GM12878 (cell line): ENCODE results near the gene BCAP29. TPM values are rescaled to one million over a fixed set of nuclear protein-coding genes. Genes with fewer than 3 reads are reported as not detected.

Experiments used
- ATAC-seq: fragments of 200-7000 bp; cut with Tn5 transposase; 3 replicates; pipeline ENCODE4 v1.9.1; 2020; ENCODE audit warnings: mild to moderate bottlenecking, moderate library complexity
- BruUV-seq: library from RNA; stranded (reverse); fragments of 400-500 nt; replicated peaks from 2 replicates; lab custom pipeline; 2021; lab: Mats Ljungman, UMichigan
- CTCF ChIA-PET: fragments of 300-600 bp; sonication (Branson Sonifier 250); formaldehyde crosslinking; extraction: SDS; loops from one replicate; lab custom pipeline; 2021; ENCODE audit warnings: inconsistent platforms; lab: Yijun Ruan, JAX
- POLR2A ChIA-PET: fragments of 350-600 bp; formaldehyde crosslinking; extraction: SDS; loops from one replicate; lab custom pipeline; 2021; ENCODE audit warnings: inconsistent platforms; lab: Charles Lee
- RAD21 ChIA-PET: fragments of 300-600 bp; sonication (Branson Sonifier 250); formaldehyde crosslinking; loops from one replicate; lab custom pipeline; 2023; ENCODE audit warnings: antibody characterized with exemption; ENCODE audit not compliant: unreplicated experiment; lab: Charles Lee
- SMC1A ChIA-PET: fragments of 300-600 bp; sonication (Branson Sonifier 250); formaldehyde crosslinking; loops from one replicate; lab custom pipeline; 2023; ENCODE audit not compliant: unreplicated experiment, uncharacterized antibody; lab: Charles Lee
- DNase-seq: peaks from one replicate; pipeline ENCODE4 v3.0.0-alpha.2; 2011; ENCODE audit warnings: low read depth, low spot score
- FAIRE-seq: peaks from 3 replicates; lab custom pipeline; 2011; peaks lifted over from hg19 to GRCh38; lab: Jason Lieb, UNC
- H2AFZ ChIP-seq: 2 replicates; pipeline ENCODE4 v1.6.0; 2011; ENCODE audit warnings: low read depth, low read length, control low read depth; ENCODE audit not compliant: control insufficient read depth
- H3K27ac ChIP-seq: 2 replicates; pipeline ENCODE4 v1.5.1; 2011; ENCODE audit warnings: control low read depth; ENCODE audit not compliant: control insufficient read depth, insufficient read depth
- H3K27me3 ChIP-seq, 2 experiments: replicated peaks in 1 of 2; 2 replicates each; pipeline versions ENCODE4 v1.6.0 to v1.6.1; 2011; ENCODE audit warnings: low read length in 1 of 2; ENCODE audit not compliant: control insufficient read depth in 2 of 2, insufficient read depth in 2 of 2
- H3K36me3 ChIP-seq, 2 experiments: 2 replicates each; pipeline ENCODE4 v1.5.1; 2011; ENCODE audit warnings: low read length in 1 of 2; ENCODE audit not compliant: control insufficient read depth in 2 of 2, insufficient read depth in 2 of 2
- H3K4me1 ChIP-seq: 2 replicates; pipeline ENCODE4 v1.6.1; 2011; ENCODE audit warnings: mild to moderate bottlenecking, low read length, moderate library complexity, mixed read lengths; ENCODE audit not compliant: control insufficient read depth, insufficient read depth
- H3K4me2 ChIP-seq: 2 replicates; pipeline ENCODE4 v1.6.0; 2011; ENCODE audit warnings: control low read depth; ENCODE audit not compliant: control insufficient read depth, insufficient read depth
- H3K4me3 ChIP-seq: fragments of 200-600 bp; sonication (generic); 2 replicates; pipeline ENCODE4 v1.5.1; 2016
- H3K79me2 ChIP-seq: 2 replicates; pipeline ENCODE4 v1.6.0; 2011; ENCODE audit warnings: low read length; ENCODE audit not compliant: control insufficient read depth, insufficient read depth
- H3K9ac ChIP-seq: 2 replicates; pipeline ENCODE4 v1.8.0; 2011; ENCODE audit warnings: low read length, control low read depth, mixed read lengths; ENCODE audit not compliant: control insufficient read depth, insufficient read depth
- H3K9me3 ChIP-seq: replicated peaks from 3 replicates; pipeline ENCODE4 v1.5.1; 2011; ENCODE audit warnings: mild to moderate bottlenecking, low read length; ENCODE audit not compliant: control insufficient read depth, insufficient read depth
- H4K20me1 ChIP-seq: 2 replicates; pipeline ENCODE4 v1.6.0; 2011; ENCODE audit not compliant: control insufficient read depth, insufficient read depth
- ATF2 ChIP-seq: IDR thresholded peaks from 2 replicates; pipeline ENCODE4 v1.6.1; 2012; ENCODE audit warnings: low read length, inconsistent platforms
- BRCA1 ChIP-seq: IDR thresholded peaks from 2 replicates; pipeline ENCODE4 v1.6.1; 2011; ENCODE audit warnings: low read depth, low read length, improper control_type of control experiment
- CHD4 ChIP-seq: fragments of 200-600 bp; sonication (generic); IDR thresholded peaks from 2 replicates; pipeline ENCODE4 v1.6.1; 2016; ENCODE audit warnings: mild to moderate bottlenecking
- E4F1 ChIP-seq: fragments of 450-650 bp; IDR thresholded peaks from 2 replicates; pipeline ENCODE4 v1.6.1; 2018; ENCODE audit warnings: borderline replicate concordance, mild to moderate bottlenecking; ENCODE audit not compliant: partially characterized antibody
- GABPA ChIP-seq: IDR thresholded peaks from 2 replicates; pipeline ENCODE4 v1.6.1; 2014; ENCODE audit warnings: antibody characterized with exemption, low read depth, mild to moderate bottlenecking, inconsistent platforms
- LARP7 ChIP-seq: fragments of 450-650 bp; IDR thresholded peaks from 2 replicates; pipeline ENCODE4 v1.6.1; 2017; ENCODE audit warnings: mild to moderate bottlenecking
- MXI1 ChIP-seq: fragments of 150-350 bp; IDR thresholded peaks from 2 replicates; pipeline ENCODE4 v1.6.1; 2011; ENCODE audit warnings: low read depth, mild to moderate bottlenecking, inconsistent platforms, low read length, improper control_type of control experiment
- POU2F2 ChIP-seq: IDR thresholded peaks from 3 replicates; pipeline ENCODE4 v1.6.1; 2011; ENCODE audit warnings: low read depth, mild to moderate bottlenecking, low read length, borderline replicate concordance
- RFX5 ChIP-seq: IDR thresholded peaks from 2 replicates; pipeline ENCODE4 v1.6.1; 2011; ENCODE audit warnings: low read depth, low read length, improper control_type of control experiment
- RUNX3 ChIP-seq: IDR thresholded peaks from 2 replicates; pipeline ENCODE4 v1.6.1; 2012; ENCODE audit warnings: low read length, inconsistent platforms
- SKIL ChIP-seq: fragments of 450-650 bp; IDR thresholded peaks from 2 replicates; pipeline ENCODE4 v1.6.1; 2017; ENCODE audit warnings: mild to moderate bottlenecking, low read depth, inconsistent platforms; ENCODE audit not compliant: poor library complexity, severe bottlenecking
- SMARCA5 ChIP-seq: fragments of 450-650 bp; IDR thresholded peaks from 2 replicates; pipeline ENCODE4 v1.6.1; 2017; ENCODE audit warnings: mild to moderate bottlenecking
- TCF12 ChIP-seq: IDR thresholded peaks from 2 replicates; pipeline ENCODE4 v1.6.1; 2011; ENCODE audit warnings: low read depth, mild to moderate bottlenecking, low read length
- WRNIP1 ChIP-seq: IDR thresholded peaks from 2 replicates; pipeline ENCODE4 v1.6.1; 2011; ENCODE audit warnings: low read depth, low read length, improper control_type of control experiment, borderline replicate concordance
- YBX1 ChIP-seq: fragments of 450-650 bp; IDR thresholded peaks from 2 replicates; pipeline ENCODE4 v1.6.1; 2016; ENCODE audit warnings: antibody characterized with exemption
- ZNF24 ChIP-seq: fragments of 450-650 bp; IDR thresholded peaks from 2 replicates; pipeline ENCODE4 v1.6.1; 2017; ENCODE audit warnings: antibody characterized with exemption, mild to moderate bottlenecking
- ZNF592 ChIP-seq: fragments of 450-650 bp; IDR thresholded peaks from 2 replicates; pipeline ENCODE4 v1.6.1; 2017; ENCODE audit warnings: mild to moderate bottlenecking, moderate library complexity
- WGBS: methylation state at CpG from one replicate; pipeline ENCODE4 v1.1.6; 2016; ENCODE audit warnings: low lambda C conversion rate; ENCODE audit not compliant: insufficient replicate concordance, insufficient coverage; ENCODE audit errors: missing lambda C conversion rate; 5-methylcytosine and 5-hydroxymethylcytosine counted together
- in situ Hi-C: fragments of 300-500 bp; cut with MboI; formaldehyde crosslinking; loops from 9 replicates; pipeline ENCODE4 v1.14.3; 2018; ENCODE audit warnings: mixed read lengths
- intact Hi-C: fragments of 100-400 bp; cut with micrococcal nuclease; formaldehyde crosslinking; loops from one replicate; pipeline ENCODE4 v1.14.2; 2022; ENCODE audit not compliant: unreplicated experiment
- polyA plus RNA-seq, 11 experiments: library from polyadenylated mRNA; depleted of rRNA in 4 of 11; unstranded in 6 of 11; stranded (reverse) in 5 of 11; fragments of >200 nt; fragmentation: Nextera tagmentation in 4 of 11; fragmentation: Illumina TruSeq in 1 of 11; extraction: Ambion mirVana in 4 of 11; extraction: Trizol in 1 of 11; gene quantifications; 1 replicate in 1 of 11; 2 replicates in 10 of 11; pipeline versions ENCODE4 v1.2.1 to v1.2.3, GENCODE V29; 2011 to 2016; ENCODE audit warnings: inconsistent platforms in 2 of 11, missing spikeins in 2 of 11, low read depth in 1 of 11
- total RNA-seq, 4 experiments: library from RNA; depleted of rRNA in 3 of 4; stranded (reverse); fragments of >200 nt in 3 of 4; fragmentation: Illumina TruSeq in 1 of 4; extraction: Trizol in 1 of 4; gene quantifications; 2 replicates each; pipeline versions ENCODE4 v1.2.1 to v1.2.3, GENCODE V29; 2013 to 2021

BCAP29 gene
- total and polyA plus RNA-seq, 10 of the 15 experiments (the other 5 are each of a cell fraction or from before 2014, with no cell fraction given) = 26.5 to 58.5 (median 34.8) TPM

- no peaks in the 10 kb centered on the region for H3K36me3 ChIP-seq
- FAIRE-seq = no peak
- H3K9me3 ChIP-seq = no peaks in the 10 kb centered on the region
- no peak overlapping the region for H3K4me2 ChIP-seq
- H3K9ac ChIP-seq = no peak overlapping the region
- ChIA-PET RAD21 (no interaction called here), SMC1A (no interaction called here), CTCF (no interaction called here), POLR2A (no interaction called here)
- ATAC-seq = no peak
- peaks cover 0 to 6% of the 10 kb centered on the region in 2 experiments; a peak in 3 of 4 replicates for H3K27me3 ChIP-seq
- H2AFZ ChIP-seq = no peak overlapping the region
- BruUV-seq = no TSS peak
- peaks cover 6% of the 10 kb centered on the region; the same call in 1 of the 2 replicates for H3K4me1 ChIP-seq
- in situ Hi-C loops (no loop called here), intact Hi-C loops (no loop called here)
- no peak for DNase-seq
- H4K20me1 ChIP-seq = no peaks in the 10 kb centered on the region
- H3K27ac ChIP-seq = no peak overlapping the region
- no peak overlapping the region for H3K4me3 ChIP-seq
- H3K79me2 ChIP-seq = no peaks in the 10 kb centered on the region
- 81% methylated on average over 3 of the region's 3 CpGs for WGBS
- TF ChIP-seq YBX1 (no peak), POU2F2 (no peak), ZNF24 (no peak), CHD4 (no peak), E4F1 (no peak), WRNIP1 (no peak), RFX5 (no peak), ATF2 (no peak), LARP7 (no peak), RUNX3 (no peak), TCF12 (no peak), MXI1 (no peak), ZNF592 (no peak), BRCA1 (no peak), SMARCA5 (no peak), GABPA (no peak), SKIL (no peak)
Observed at GRCh38 chr7:107667341-107667740, 87.3 kb downstream of the BCAP29 start.
